PC-3 (cell line): ENCODE results near the gene CRY2. TPM values are rescaled to one million over a fixed set of nuclear protein-coding genes. Genes with fewer than 3 reads are reported as not detected.

ENCODE experiments used
- ATAC-seq: fragments of 200-7000 bp; cut with Tn5 transposase; 2 replicates; pipeline ENCODE4 v1.9.1; 2020; ENCODE audit warnings: mild to moderate bottlenecking, moderate library complexity
- BruUV-seq: library from RNA; stranded (reverse); fragments of 400-500 nt; replicated peaks from 2 replicates; lab custom pipeline; 2021; lab: Mats Ljungman, UMichigan
- CTCF ChIA-PET: fragments of 300-600 bp; sonication (Branson Sonifier 250); formaldehyde crosslinking; loops from one replicate; lab custom pipeline; 2022; ENCODE audit warnings: antibody characterized with exemption; lab: Charles Lee
- POLR2A ChIA-PET: fragments of 300-600 bp; sonication (Branson Sonifier 250); formaldehyde crosslinking; loops from one replicate; lab custom pipeline; 2022; ENCODE audit warnings: antibody characterized with exemption; ENCODE audit not compliant: unreplicated experiment; lab: Charles Lee
- DNase-seq: peaks from one replicate; pipeline ENCODE4 v3.0.0-alpha.2; 2015
- H2AFZ ChIP-seq: fragments of 300-600 bp; sonication (generic); 2 replicates; pipeline ENCODE4 v1.6.0; 2016; ENCODE audit warnings: antibody characterized with exemption, low read length
- H3F3A ChIP-seq: fragments of 300-600 bp; sonication (generic); one replicate; pipeline ENCODE4 v1.6.0; 2017; ENCODE audit warnings: antibody characterized with exemption, low read length, control low read depth, mild to moderate bottlenecking; ENCODE audit not compliant: unreplicated experiment
- H3K27ac ChIP-seq: fragments of 300-600 bp; sonication (generic); 2 replicates; pipeline ENCODE4 v1.5.1; 2016; ENCODE audit warnings: mild to moderate bottlenecking, low read length
- H3K27me3 ChIP-seq: fragments of 300-600 bp; sonication (generic); 2 replicates; pipeline ENCODE4 v1.6.1; 2016; ENCODE audit warnings: low read length, mixed read lengths
- H3K36me3 ChIP-seq: fragments of 300-600 bp; sonication (generic); 2 replicates; pipeline ENCODE4 v1.6.1; 2016; ENCODE audit warnings: low read depth, mixed run types, low read length, mixed read lengths
- H3K4me1 ChIP-seq: fragments of 300-600 bp; sonication (generic); 2 replicates; pipeline ENCODE4 v1.5.1; 2016; ENCODE audit warnings: low read length; ENCODE audit not compliant: insufficient read depth
- H3K4me2 ChIP-seq: fragments of 300-600 bp; sonication (generic); 2 replicates; pipeline ENCODE4 v1.6.0; 2016; ENCODE audit warnings: low read length
- H3K4me3 ChIP-seq: fragments of 300-600 bp; sonication (generic); 2 replicates; pipeline ENCODE4 v1.5.1; 2016; ENCODE audit warnings: mild to moderate bottlenecking, low read length, mixed read lengths
- H3K79me2 ChIP-seq: fragments of 300-600 bp; sonication (generic); 2 replicates; pipeline ENCODE4 v1.6.1; 2017; ENCODE audit warnings: low read length, mixed read lengths
- H3K9ac ChIP-seq: fragments of 300-600 bp; sonication (generic); 2 replicates; pipeline ENCODE4 v1.6.0; 2016; ENCODE audit warnings: mild to moderate bottlenecking, low read length
- H3K9me2 ChIP-seq: fragments of 300-600 bp; sonication (generic); replicated peaks from 2 replicates; pipeline ENCODE4 v1.6.1; 2016; ENCODE audit warnings: mixed run types, low read length, mixed read lengths
- H3K9me3 ChIP-seq: fragments of 300-600 bp; sonication (generic); 2 replicates; pipeline ENCODE4 v1.6.1; 2016; ENCODE audit warnings: low read length, mixed read lengths
- H4K20me1 ChIP-seq: fragments of 300-600 bp; sonication (generic); 2 replicates; pipeline ENCODE4 v1.6.1; 2016; ENCODE audit warnings: low read length, mixed read lengths
- EZH2 ChIP-seq: fragments of 300-600 bp; sonication (generic); IDR thresholded peaks from one replicate; pipeline ENCODE4 v1.6.1; 2017; ENCODE audit warnings: antibody characterized with exemption, mild to moderate bottlenecking, low read length; ENCODE audit not compliant: unreplicated experiment
- EZH2phosphoT487 ChIP-seq: fragments of 300-600 bp; sonication (generic); IDR thresholded peaks from 2 replicates; pipeline ENCODE4 v1.6.1; 2018; ENCODE audit warnings: mild to moderate bottlenecking, antibody characterized with exemption, low read length, borderline replicate concordance
- intact Hi-C: fragments of 100-400 bp; cut with micrococcal nuclease; formaldehyde crosslinking; loops from 2 replicates; pipeline ENCODE4 v1.9.0; 2023
- total RNA-seq: library from RNA; depleted of rRNA; stranded (reverse); fragments of >200 nt; gene quantifications from 2 replicates; pipeline ENCODE4 v1.2.3, GENCODE V29; 2014
- TF ChIP-seq, protein P1 (sequence below): fragments of 300-600 bp; sonication (generic); conservative IDR thresholded peaks from 2 replicates; pipeline ENCODE4 v1.5.1; 2017; ENCODE audit warnings: antibody characterized with exemption, low read depth, mild to moderate bottlenecking, low read length

CRY2 gene
- total RNA-seq, 1 experiment from 2014 or later = 9.5 TPM

DNA sequence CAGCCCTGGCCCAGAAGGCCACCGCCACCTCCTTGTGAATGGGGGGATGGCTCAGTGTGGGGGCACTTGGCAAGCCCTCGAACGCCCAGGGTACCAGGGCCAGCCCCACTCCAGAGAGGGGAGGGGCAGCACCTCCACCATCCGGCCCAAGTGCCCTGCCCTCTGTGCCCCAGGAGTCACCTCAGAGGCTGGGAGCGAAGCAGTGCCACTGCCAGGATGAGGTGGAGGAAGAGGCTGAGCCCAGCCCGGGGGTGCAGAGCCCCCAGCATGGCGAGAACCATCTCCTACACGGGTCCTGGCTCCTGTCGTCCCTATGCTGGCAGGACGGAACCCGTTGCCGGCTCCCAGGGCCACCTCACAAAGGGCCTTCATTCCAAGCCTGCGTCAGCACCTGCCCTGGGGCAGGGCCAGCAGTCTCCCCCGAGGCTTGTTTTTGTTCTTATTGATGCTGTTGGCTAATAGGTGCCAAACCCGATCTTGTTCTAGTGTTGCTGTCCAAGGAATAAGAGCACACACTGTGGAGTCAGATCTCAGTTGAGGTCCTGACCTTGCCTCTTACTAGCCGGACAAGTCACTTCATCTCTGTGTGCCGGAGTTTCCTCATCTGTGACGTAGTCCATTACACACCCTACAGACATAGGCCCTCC, 59.8 kb downstream of the CRY2 start, which contains the start of gene FREY1:
Gene FREY1, minus strand, starts transcription at position 307 of the 647 bp plus-strand sequence. Its CDS starts 26 bp downstream, at position 281.
- TF ChIP-seq EZH2phosphoT487 = no peak
- TF ChIP-seq, protein P1, sequence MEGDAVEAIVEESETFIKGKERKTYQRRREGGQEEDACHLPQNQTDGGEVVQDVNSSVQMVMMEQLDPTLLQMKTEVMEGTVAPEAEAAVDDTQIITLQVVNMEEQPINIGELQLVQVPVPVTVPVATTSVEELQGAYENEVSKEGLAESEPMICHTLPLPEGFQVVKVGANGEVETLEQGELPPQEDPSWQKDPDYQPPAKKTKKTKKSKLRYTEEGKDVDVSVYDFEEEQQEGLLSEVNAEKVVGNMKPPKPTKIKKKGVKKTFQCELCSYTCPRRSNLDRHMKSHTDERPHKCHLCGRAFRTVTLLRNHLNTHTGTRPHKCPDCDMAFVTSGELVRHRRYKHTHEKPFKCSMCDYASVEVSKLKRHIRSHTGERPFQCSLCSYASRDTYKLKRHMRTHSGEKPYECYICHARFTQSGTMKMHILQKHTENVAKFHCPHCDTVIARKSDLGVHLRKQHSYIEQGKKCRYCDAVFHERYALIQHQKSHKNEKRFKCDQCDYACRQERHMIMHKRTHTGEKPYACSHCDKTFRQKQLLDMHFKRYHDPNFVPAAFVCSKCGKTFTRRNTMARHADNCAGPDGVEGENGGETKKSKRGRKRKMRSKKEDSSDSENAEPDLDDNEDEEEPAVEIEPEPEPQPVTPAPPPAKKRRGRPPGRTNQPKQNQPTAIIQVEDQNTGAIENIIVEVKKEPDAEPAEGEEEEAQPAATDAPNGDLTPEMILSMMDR = no peak
- TF ChIP-seq EZH2 = no peak
- H3K4me1 ChIP-seq = no peaks in the 10 kb centered on the region
- BruUV-seq = no TSS peak
- CTCF ChIA-PET = no interaction called here
- no peak within 1 kb of the TSS for H2AFZ ChIP-seq
- H4K20me1 ChIP-seq = no peaks in the 10 kb centered on the region
- intact Hi-C loops = no loop called here
- no peaks in the 10 kb centered on the region for H3K79me2 ChIP-seq
- no peaks in the 10 kb centered on the region for H3K9me3 ChIP-seq
- H3K9ac ChIP-seq = no peak within 1 kb of the TSS
- no peaks in the 10 kb centered on the region; the same call in 1 of the 2 replicates for H3K36me3 ChIP-seq
- no peak within 1 kb of the TSS for H3K27ac ChIP-seq
- DNase-seq (no peak), ATAC-seq (no peak)
- H3K4me2 ChIP-seq = no peak within 1 kb of the TSS
- no peaks in the 10 kb centered on the region for H3F3A ChIP-seq
- H3K27me3 ChIP-seq = no peaks in the 10 kb centered on the region
- no peak within 1 kb of the TSS for H3K4me3 ChIP-seq
- no peaks in the 10 kb centered on the region for H3K9me2 ChIP-seq
- POLR2A ChIA-PET = no interaction called here

GRCh38 chr11:45907911-45908370, 60.7 kb downstream of the CRY2 start:
- BruUV-seq = no TSS peak
- DNase-seq = no peak
- no peak overlapping the region for H3K4me2 ChIP-seq
- H2AFZ ChIP-seq = no peak overlapping the region
- POLR2A ChIA-PET = no interaction called here
- TF ChIP-seq EZH2phosphoT487 (no peak), EZH2 (no peak)
- TF ChIP-seq, protein P1 = no peak
- CTCF ChIA-PET = no interaction called here
- no peaks in the 10 kb centered on the region for H4K20me1 ChIP-seq
- H3K4me3 ChIP-seq = no peak overlapping the region
- no peak overlapping the region for H3K9ac ChIP-seq
- no peak overlapping the region for H3K27ac ChIP-seq
- no peaks in the 10 kb centered on the region for H3F3A ChIP-seq
- ATAC-seq = no peak; the same call in 1 of the 2 replicates
- H3K9me2 ChIP-seq = no peaks in the 10 kb centered on the region
- intact Hi-C loops = no loop called here
- no peaks in the 10 kb centered on the region for H3K79me2 ChIP-seq
- no peaks in the 10 kb centered on the region for H3K4me1 ChIP-seq
- no peaks in the 10 kb centered on the region; the same call in 1 of the 2 replicates for H3K36me3 ChIP-seq
- H3K27me3 ChIP-seq = no peaks in the 10 kb centered on the region
- no peaks in the 10 kb centered on the region for H3K9me3 ChIP-seq
